Activated T-cell treated with anti-CD3 and anti-CD28 coated beads, Interleukin-2, amount 50 U/mL, for 72 hours (primary cell): ENCODE results near the gene TCP10L. TPM values are rescaled to one million over a fixed set of nuclear protein-coding genes. Genes with fewer than 3 reads are reported as not detected.
"Not testable (repeated sequence)": the region's sequence is repeated elsewhere in the genome, so short reads cannot be mapped to it uniquely, and the experiment has no call there.

Experiments used
- ATAC-seq, 2 donors: fragments of 150-1000 bp; cut with Tn5 transposase; replicated peaks in 1 of 2; 2 replicates each; pipeline ENCODE4 v1.10.0; 2021; ENCODE audit warnings: moderate library complexity in 2 of 2, mild to moderate bottlenecking in 1 of 2
- DNase-seq, 2 donors: peaks; one replicate each; pipeline ENCODE4 v3.0.0; 2021 to 2022; ENCODE audit warnings: mixed read lengths in 1 of 2
- H3K27ac Mint-ChIP-seq: one replicate; pipeline ENCODE4 v1.8.0; 2022; ENCODE audit warnings: mild to moderate bottlenecking, moderate library complexity, mixed read lengths
- H3K27me3 Mint-ChIP-seq: one replicate; pipeline ENCODE4 v1.8.0; 2022; ENCODE audit warnings: low read depth, mixed read lengths
- H3K36me3 Mint-ChIP-seq, 2 donors: one replicate each; pipeline ENCODE4 v1.8.0; 2022; ENCODE audit warnings: mixed read lengths in 2 of 2, mild to moderate bottlenecking in 1 of 2; ENCODE audit not compliant: insufficient read depth in 2 of 2
- H3K4me1 Mint-ChIP-seq: one replicate; pipeline ENCODE4 v1.8.0; 2022; ENCODE audit warnings: low read depth, mixed read lengths
- H3K4me3 Mint-ChIP-seq, 2 donors: one replicate each; pipeline ENCODE4 v1.8.0; 2022; ENCODE audit warnings: mild to moderate bottlenecking in 2 of 2, mixed read lengths in 2 of 2, moderate library complexity in 2 of 2
- H3K9me3 Mint-ChIP-seq, 2 donors: one replicate each; pipeline ENCODE4 v1.8.0; 2022; ENCODE audit warnings: mixed read lengths in 2 of 2
- total RNA-seq, 2 donors: library from RNA; stranded (reverse); gene quantifications; one replicate each; pipeline ENCODE4 v1.2.3, GENCODE V29; 2022

Gene TCP10L
- total RNA-seq, 2 donors from 2014 or later = 0.43 to 0.56 TPM

DNA sequence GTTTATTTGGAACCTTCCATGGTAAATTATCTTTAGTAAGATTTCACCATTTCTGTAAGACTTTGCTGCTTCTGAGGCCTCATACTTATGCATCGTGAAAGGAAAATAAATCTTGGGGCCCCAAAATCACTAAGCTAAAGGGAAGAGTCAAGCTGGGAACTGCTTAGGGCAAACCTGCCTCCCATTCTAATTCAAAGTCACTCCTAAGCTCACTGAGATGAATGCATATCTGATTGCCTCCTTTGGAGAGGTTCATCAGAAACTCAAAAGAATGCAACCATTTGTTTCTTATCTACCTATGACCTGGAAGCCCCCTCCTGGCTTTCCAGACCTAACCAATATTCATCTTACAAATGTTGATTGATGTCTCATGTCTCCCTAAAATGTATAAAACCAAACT, 23.8 kb downstream of the TCP10L start:
- DNase-seq, H3K4me1 Mint-ChIP-seq, ATAC-seq, H3K27me3 Mint-ChIP-seq, H3K9me3 Mint-ChIP-seq, H3K36me3 Mint-ChIP-seq, H3K4me3 Mint-ChIP-seq: not testable (repeated sequence)
- H3K27ac Mint-ChIP-seq = peak overlapping the region; percentile 9

DNA sequence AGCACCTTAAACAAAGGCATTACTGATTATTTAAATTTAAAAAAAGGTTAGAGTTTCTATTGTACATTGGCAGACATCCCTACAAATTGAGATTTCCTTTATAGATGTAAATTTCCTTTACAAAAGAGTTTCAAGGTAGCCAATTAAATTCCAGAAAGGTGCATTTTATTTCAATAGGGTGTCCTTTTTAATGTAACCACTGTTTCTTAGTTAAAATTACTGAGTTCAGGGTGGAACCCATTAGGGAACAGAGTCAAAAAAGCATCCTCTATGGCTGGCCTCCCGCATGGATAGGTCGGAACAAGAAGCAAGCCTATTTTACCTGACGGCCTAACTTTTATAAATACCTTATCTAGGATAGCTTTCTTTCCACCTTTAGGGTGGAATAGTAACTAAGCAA, 24.4 kb downstream of the TCP10L start:
- peaks cover 4% of the 10 kb centered on the region for H3K4me1 Mint-ChIP-seq
- ATAC-seq = no peak
- no peak overlapping the region for H3K4me3 Mint-ChIP-seq
- H3K36me3 Mint-ChIP-seq = peaks cover 2 to 5% of the 10 kb centered on the region in 2 donors
- H3K27ac Mint-ChIP-seq = no peak overlapping the region
- no peaks in the 10 kb centered on the region for H3K27me3 Mint-ChIP-seq
- no peak for DNase-seq
- peaks cover 0 to 2% of the 10 kb centered on the region in 2 donors for H3K9me3 Mint-ChIP-seq

DNA sequence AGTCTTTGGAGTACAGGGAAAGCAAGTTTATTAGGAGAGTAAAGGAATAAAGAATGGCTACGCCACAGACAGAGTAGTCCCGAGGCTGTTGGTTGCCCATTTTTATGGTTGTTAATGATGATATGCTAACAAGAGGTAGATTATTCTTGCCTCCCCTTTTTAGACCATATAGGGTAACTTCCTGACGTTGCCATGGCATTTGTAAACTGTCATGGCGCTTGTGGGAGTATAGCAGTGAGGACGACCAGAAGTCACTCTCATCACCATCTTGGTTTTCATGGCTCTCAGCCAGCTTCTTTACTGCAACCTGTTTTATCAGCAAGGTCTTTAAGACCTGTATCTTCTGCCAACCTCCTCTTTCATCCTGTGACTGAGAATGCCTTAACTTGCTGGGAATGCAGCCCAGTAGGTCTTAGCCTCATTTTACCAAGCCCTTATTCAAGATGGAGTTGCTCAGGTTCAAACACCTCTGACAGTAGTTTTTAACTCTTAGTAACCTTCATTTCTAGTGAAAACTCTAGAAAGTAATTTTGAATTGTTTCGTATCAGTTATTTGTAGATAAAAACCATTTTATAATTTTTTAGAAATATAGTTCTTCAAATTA, 26.2 kb downstream of the TCP10L start:
- no peak overlapping the region for H3K4me3 Mint-ChIP-seq

DNA sequence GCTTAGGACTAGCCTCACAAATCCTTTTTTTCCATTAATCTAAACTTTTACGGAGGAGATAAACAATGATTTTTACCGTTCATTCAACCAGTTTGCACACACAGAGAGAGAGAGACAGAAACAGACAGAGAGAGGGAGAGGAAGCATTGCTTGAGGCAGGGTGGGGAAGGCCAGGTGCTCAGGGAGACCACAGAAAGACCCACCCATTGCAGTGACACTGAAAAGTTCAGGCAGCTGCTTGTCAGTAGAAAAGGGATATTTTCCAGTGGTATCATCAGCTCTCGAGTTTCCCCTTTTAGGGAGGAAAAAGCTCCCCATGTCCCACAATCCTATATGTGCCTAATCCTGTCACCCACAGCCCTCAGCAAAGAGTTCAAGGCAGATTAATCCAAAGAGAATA, 27.2 kb downstream of the TCP10L start:
- no peak overlapping the region for H3K4me3 Mint-ChIP-seq
- H3K4me1 Mint-ChIP-seq = peaks cover 5% of the 10 kb centered on the region
- no peaks in the 10 kb centered on the region for H3K36me3 Mint-ChIP-seq
- no peaks in the 10 kb centered on the region for H3K9me3 Mint-ChIP-seq
- peak overlapping the region; percentile 52 for H3K27ac Mint-ChIP-seq
- DNase-seq (no peak), ATAC-seq (no peak)
- no peaks in the 10 kb centered on the region for H3K27me3 Mint-ChIP-seq

More for the DNA sequence above, 26.2 kb downstream of the TCP10L start:
- H3K27ac Mint-ChIP-seq = no peak overlapping the region
- H3K9me3 Mint-ChIP-seq = no peaks in the 10 kb centered on the region
- H3K4me1 Mint-ChIP-seq = peaks cover 5% of the 10 kb centered on the region
- ATAC-seq (no peak), DNase-seq (no peak)
- no peaks in the 10 kb centered on the region for H3K27me3 Mint-ChIP-seq
- no peaks in the 10 kb centered on the region for H3K36me3 Mint-ChIP-seq

GRCh38 chr21:32554832-32555638, 30.3 kb downstream of the TCP10L start:
- Mint-ChIP-seq H3K9me3 (no peaks in the 10 kb centered on the region), H3K4me1 (peaks cover 5% of the 10 kb centered on the region), H3K27me3 (no peaks in the 10 kb centered on the region), H3K27ac (no peak overlapping the region), H3K36me3 (no peaks in the 10 kb centered on the region), H3K4me3 (no peak overlapping the region)
- no peak for DNase-seq
- no peak for ATAC-seq

DNA sequence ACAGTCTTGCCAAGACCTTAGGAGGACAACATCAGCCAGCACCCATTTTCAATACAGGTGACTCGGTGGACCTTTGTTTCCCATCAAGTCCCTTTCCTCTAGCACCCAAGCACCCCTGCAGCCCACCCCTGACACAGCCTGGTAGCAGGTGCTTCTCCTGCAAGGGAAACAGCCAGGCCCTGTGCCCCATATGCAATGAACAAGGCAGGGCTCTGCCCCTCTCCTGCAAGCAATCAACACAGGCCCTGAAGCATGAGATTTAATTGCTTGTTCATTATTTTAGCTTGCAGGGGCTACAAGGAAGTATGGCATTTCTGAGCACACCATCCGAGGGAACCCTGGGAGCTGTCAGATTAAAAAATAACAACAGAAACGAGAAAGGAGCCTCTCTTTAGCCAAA, 35.4 kb downstream of the TCP10L start:
- Mint-ChIP-seq H3K4me3 (no peak overlapping the region), H3K27ac (no peak overlapping the region), H3K36me3 (no peaks in the 10 kb centered on the region), H3K4me1 (no peaks in the 10 kb centered on the region), H3K9me3 (no peaks in the 10 kb centered on the region), H3K27me3 (no peaks in the 10 kb centered on the region)
- DNase-seq (no peak), ATAC-seq (no peak)

DNA sequence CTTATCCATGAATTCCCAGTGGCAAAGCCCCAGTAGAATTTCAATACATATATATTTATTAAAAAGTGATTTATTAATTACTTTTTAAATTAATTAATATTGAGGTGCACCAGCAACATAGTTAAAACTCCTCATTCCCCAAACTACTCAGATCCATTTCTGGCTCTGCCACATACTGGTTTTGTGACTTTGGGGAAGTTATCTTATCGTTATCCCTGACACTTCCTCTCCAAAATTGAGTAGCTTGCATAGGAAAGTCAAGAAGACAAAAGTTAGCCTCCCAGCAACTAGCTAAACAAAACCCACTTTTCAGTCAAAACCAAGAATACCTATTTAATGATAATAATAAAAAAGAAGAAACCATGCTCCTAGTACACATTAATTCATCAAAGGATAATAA, 35.9 kb downstream of the TCP10L start:
- Mint-ChIP-seq H3K9me3 (no peaks in the 10 kb centered on the region), H3K36me3 (no peaks in the 10 kb centered on the region), H3K4me1 (no peaks in the 10 kb centered on the region), H3K27me3 (no peaks in the 10 kb centered on the region), H3K4me3 (no peak overlapping the region), H3K27ac (no peak overlapping the region)
- ATAC-seq = no peak
- no peak for DNase-seq

GRCh38 chr21:32548978-32549377, 36.3 kb downstream of the TCP10L start:
- Mint-ChIP-seq H3K36me3 (no peaks in the 10 kb centered on the region), H3K4me3 (no peak overlapping the region), H3K9me3 (no peaks in the 10 kb centered on the region), H3K27me3 (no peaks in the 10 kb centered on the region), H3K27ac (no peak overlapping the region), H3K4me1 (no peaks in the 10 kb centered on the region)
- ATAC-seq (no peak), DNase-seq (no peak)

- Mint-ChIP-seq H3K4me1 (no peaks in the 10 kb centered on the region), H3K27me3 (no peaks in the 10 kb centered on the region), H3K4me3 (no peak overlapping the region), H3K9me3 (no peaks in the 10 kb centered on the region), H3K36me3 (no peaks in the 10 kb centered on the region), H3K27ac (no peak overlapping the region)
- ATAC-seq = no peak
- no peak for DNase-seq
Observed at GRCh38 chr21:32547018-32547417, 38.3 kb downstream of the TCP10L start.

DNA sequence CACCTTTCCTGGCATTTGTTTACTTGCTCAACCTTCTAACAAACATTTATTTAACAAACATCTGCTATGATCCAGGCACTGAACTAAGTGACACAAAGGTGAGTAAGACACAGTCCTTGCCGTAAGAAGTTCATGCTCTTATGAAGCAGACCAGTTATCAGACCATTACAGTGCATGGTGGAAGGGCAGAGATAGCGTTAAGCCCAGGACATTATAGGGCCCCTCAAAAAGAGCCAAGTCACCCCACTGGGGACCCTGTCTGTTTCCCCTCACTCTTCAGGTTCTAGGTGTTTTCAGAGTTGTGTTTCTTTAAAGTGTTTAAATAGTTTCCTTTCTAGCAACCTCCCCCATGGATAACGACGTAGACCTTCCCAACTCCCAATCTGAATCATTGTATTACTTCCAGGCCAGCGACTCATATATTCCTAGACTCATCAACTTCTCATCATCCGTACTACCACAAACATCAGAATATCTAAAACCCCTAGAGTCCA, 39.3 kb downstream of the TCP10L start:
- Mint-ChIP-seq H3K4me1 (no peaks in the 10 kb centered on the region), H3K27ac (no peak overlapping the region), H3K9me3 (no peaks in the 10 kb centered on the region), H3K36me3 (no peaks in the 10 kb centered on the region), H3K27me3 (no peaks in the 10 kb centered on the region), H3K4me3 (no peak overlapping the region)
- ATAC-seq = no peak
- DNase-seq = no peak

- H3K4me3 Mint-ChIP-seq = no peak overlapping the region
- H3K27me3 Mint-ChIP-seq = no peaks in the 10 kb centered on the region
- no peak overlapping the region for H3K27ac Mint-ChIP-seq
- no peak for DNase-seq
- H3K9me3 Mint-ChIP-seq = no peaks in the 10 kb centered on the region
- H3K4me1 Mint-ChIP-seq = no peaks in the 10 kb centered on the region
- no peak for ATAC-seq
- no peaks in the 10 kb centered on the region for H3K36me3 Mint-ChIP-seq
Observed at GRCh38 chr21:32544697-32545096, 40.6 kb downstream of the TCP10L start.

DNA sequence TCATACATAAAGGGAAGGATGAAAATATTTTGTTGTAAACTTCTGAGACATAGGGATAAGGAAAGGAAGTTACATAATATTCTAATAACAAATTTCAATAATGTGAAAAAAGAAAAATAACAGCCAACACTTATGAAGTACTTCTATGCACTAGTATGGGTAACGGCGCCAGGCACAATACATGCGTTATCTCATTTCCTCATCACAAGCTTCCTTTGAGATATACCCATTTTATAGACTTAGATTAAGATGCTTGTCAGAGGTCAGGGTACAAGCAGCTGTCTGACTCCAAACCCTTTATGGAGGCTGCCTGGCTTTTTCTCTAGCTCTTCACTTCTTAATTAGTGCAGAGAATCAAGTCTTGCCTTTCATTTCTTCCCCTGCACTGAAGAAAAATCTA, 41.3 kb downstream of the TCP10L start:
- no peak for DNase-seq
- no peak for ATAC-seq
- no peaks in the 10 kb centered on the region for H3K27me3 Mint-ChIP-seq
- H3K36me3 Mint-ChIP-seq = no peaks in the 10 kb centered on the region
- no peaks in the 10 kb centered on the region for H3K4me1 Mint-ChIP-seq
- H3K9me3 Mint-ChIP-seq = no peaks in the 10 kb centered on the region
- H3K27ac Mint-ChIP-seq = no peak overlapping the region
- H3K4me3 Mint-ChIP-seq = no peak overlapping the region

DNA sequence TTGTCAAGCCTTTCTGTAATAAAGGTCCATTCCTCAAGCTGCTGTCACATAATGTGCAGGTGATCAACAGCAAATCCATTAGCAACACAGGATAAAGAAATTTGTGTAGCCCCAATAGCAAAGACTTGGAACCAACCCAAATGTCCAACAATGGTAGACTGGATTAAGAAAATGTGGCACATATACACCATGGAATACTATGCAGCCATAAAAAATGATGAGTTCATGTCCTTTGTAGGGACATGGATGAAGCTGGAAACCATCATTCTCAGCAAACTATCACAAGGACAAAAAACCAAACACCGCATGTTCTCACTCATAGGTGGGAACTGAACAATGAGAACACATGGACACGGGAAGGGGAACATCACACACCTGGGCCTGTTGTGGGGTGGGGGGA, 42.3 kb downstream of the TCP10L start:
- not testable (repeated sequence) for H3K4me3 Mint-ChIP-seq, H3K4me1 Mint-ChIP-seq, H3K9me3 Mint-ChIP-seq, H3K27ac Mint-ChIP-seq, ATAC-seq, DNase-seq, H3K27me3 Mint-ChIP-seq, H3K36me3 Mint-ChIP-seq

- no peak for DNase-seq
- ATAC-seq = no peak
- no peak overlapping the region for H3K27ac Mint-ChIP-seq
- H3K4me1 Mint-ChIP-seq = peaks cover 4% of the 10 kb centered on the region
- H3K27me3 Mint-ChIP-seq = no peaks in the 10 kb centered on the region
- H3K4me3 Mint-ChIP-seq = no peak overlapping the region
- peaks cover 0 to 1% of the 10 kb centered on the region in 2 donors for H3K9me3 Mint-ChIP-seq
- H3K36me3 Mint-ChIP-seq = no peaks in the 10 kb centered on the region
Observed at GRCh38 chr21:32539378-32539777, 45.9 kb downstream of the TCP10L start.
